Stimulated activated CD8-positive, alpha-beta memory T cell treated with anti-CD3 and anti-CD28 coated beads, Interleukin-4, amount 100 ng/mL, for 1 hour (primary cell): ENCODE measurements around the gene TSSK1B.
"Not testable (repeated sequence)": the region's sequence is repeated elsewhere in the genome, so short reads cannot be mapped to it uniquely, and the experiment has no call there.

Experiments used
- DNase-seq, 2 donors: peaks; one replicate each; pipeline ENCODE4 v3.0.0-alpha.2; 2020; ENCODE audit warnings: low read depth in 2 of 2, low spot score in 1 of 2

The TSSK1B gene

DNA sequence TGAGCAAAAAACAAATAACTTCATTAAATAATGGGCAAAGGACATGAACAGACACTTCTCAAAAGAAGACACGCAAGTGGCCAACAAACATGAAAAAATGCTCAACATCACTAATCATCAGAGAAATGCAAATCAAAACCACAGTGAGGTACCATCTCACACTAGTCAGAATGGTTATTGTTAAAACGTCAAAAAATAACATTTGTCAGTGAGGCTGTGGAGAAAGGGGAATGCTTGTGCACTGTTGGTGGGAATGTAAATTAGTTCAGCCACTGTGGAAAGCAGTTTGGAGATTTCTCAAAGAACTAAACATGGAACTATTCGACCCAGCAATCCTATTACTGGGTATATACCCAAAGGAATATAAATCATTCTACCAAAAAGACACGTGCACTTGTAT, 36.8 kb downstream of the TSSK1B start:
- not testable (repeated sequence) for DNase-seq

DNA sequence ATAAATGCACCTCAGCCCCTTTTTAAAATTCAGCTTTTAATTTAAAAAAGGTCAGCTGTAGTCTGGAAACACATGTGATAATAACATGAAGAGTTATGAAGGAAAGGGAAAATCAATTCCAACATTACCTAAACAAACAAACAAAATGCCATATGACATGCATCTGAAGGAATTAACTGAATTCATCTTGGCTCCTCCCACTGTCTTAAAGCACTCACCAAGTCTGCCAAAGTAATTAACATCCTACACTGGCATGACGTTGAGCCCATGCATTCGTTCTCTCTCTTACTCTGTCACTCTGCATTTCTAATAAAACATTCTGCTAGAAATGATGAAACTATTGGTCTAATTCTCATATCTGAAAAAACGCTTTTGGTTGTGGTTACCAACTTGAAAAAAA, 37.7 kb downstream of the TSSK1B start:
- no peak for DNase-seq

DNA sequence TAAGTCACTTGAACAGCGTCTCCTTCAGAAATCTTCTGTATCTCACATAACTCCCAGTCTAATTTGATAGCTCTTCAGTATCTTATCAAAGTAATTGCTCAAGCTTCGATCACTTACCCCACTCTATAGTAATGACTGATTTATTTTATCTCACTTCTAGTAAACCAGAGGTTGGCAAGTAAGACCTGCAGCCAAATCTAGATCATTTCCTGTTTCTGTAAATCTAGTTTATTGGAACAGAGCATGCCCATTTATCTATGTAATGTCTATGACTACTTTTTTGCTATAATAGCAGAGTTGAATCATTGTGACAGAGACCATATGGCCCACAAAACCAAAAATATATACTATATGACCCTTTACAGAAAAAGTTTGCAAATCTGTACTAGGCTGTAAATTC, 40.1 kb downstream of the TSSK1B start:
- DNase-seq, result no peak

DNA sequence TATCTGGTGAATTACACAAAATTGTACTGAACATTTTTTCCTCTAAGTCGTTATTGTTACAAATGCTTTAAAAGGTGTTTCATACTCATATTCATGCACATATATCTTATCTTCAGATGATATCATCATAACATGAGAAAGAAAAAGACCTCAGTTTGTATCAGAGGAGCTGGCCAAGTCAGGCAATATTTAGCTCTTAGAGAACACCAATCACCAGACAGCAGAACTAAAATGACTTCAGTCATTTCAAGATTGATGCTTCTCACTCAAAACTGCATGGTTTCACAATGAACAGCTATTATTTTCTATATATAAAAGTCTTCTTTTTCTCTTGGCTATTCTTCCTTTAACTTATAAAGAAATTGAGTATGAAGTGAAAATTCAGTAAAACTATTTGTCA, 44.6 kb downstream of the TSSK1B start:
- no peak for DNase-seq

DNA sequence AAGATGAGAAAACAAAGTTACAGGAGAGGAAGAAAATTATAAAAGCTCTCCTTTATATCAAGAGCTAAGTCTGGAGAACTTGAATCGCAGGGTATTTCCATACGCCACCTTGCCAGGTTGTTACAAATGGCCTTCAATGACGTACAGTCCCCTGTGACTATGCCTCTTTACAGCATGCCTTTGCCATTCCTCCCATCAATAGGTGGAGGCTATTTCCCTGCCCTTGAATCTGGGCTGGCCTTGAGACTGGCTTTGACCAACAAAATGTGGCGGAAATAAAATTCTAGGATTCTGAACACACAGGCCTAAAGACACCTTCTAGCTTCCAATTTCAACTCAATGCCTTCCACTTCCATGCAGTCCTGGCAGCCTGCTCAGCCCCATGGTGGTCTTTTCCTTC, 45.7 kb downstream of the TSSK1B start:
- no peak for DNase-seq

DNA sequence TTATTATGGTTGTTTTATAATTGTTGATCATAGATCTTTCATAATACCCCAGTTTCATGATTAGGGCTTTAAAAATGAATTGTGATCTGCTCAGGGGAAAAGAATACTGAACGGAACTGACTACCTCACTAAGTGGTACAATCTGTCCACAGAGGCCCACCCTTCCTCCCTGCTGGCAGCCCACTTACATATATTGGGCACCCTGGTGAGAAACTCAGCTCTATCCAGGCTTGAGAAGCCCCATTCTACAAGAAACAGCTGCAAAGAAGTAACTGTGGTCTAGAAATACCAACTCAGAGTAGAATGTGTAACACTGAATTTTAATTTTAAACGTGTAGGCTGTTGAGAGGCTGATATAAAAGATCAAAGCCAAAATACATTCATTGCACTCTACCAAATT, 46.9 kb downstream of the TSSK1B start:
- no peak for DNase-seq

DNA sequence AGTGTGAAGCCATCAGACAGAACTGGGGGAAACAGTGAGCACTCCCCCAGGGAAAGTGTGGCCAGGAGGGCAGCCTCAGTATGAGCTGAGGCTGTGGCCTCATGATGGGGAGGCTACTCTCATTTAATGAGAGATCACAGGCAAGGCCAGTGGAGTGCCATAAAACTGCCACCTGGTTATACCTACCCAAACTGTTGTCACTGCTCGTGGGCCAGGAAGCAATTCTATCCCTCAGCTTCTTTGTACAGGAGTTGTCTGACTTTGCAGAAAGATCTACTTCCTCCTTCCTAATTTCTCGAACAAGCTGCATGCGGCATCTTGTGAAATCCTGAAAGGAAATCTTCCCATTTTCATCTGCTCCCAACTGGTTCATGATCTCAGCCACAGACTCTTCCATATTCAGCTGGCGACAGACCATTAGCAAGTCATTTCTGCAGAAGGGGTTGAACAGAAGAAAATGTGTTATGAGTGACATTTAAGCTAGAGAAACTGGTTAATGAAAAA, 50.0 kb downstream of the TSSK1B start:
- no peak for DNase-seq

DNA sequence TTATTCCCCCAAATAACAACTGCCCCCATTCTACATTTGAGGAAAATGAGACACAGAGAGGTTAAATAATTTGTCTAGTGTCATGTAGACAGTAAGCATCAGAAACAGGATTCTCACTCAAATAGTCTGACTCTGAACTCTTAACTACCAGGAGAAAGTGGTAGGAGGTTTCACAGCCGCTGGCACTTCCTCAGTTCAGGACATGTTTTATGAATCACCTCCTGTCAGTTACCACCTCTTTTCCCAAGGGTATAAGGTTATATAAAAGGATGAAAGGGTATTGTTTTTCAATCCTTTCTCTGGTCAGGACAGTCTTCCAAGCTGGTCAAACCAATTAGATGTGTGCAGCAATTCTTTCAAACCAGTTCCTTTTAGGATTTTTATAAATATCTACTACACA, 52.1 kb downstream of the TSSK1B start:
- no peak for DNase-seq
